22Rv1 (cell line): ENCODE data around the gene BMAL1.

Source experiments
- CTCF ChIP-seq: fragments of 450-650 bp; IDR thresholded peaks from 2 replicates; pipeline ENCODE4 v1.5.1; 2017; ENCODE audit warnings: mild to moderate bottlenecking
- ZFX ChIP-seq: fragments of 450-650 bp; IDR thresholded peaks from 2 replicates; pipeline ENCODE4 v1.6.1; 2017; ENCODE audit warnings: antibody characterized with exemption, borderline replicate concordance

GRCh38 chr11:13376402-13376801 lies 98.8 kb downstream of the BMAL1 start:
- TF ChIP-seq CTCF (no peak), ZFX (no peak)
